BE2C (cell line): ENCODE data around the gene VEGFA.
A peak's percentile ranks its signal among the peaks of the same experiment; 100 is the strongest.

Experiments
- DNase-seq: peaks from one replicate; pipeline ENCODE4 v3.0.0-alpha.2; 2020
- H3K27me3 ChIP-seq: fragments of 250-450 bp; sonication (Bioruptor Pico); 2 replicates; pipeline ENCODE4 v1.5.1; 2020; ENCODE audit warnings: mild to moderate bottlenecking
- H3K36me3 ChIP-seq: fragments of 250-450 bp; sonication (Bioruptor Pico); 2 replicates; pipeline ENCODE4 v1.5.1; 2020; ENCODE audit warnings: mild to moderate bottlenecking
- H3K4me1 ChIP-seq: fragments of 250-450 bp; sonication (Bioruptor Pico); 2 replicates; pipeline ENCODE4 v1.5.1; 2020
- H3K4me3 ChIP-seq: 2 replicates; pipeline ENCODE4 v1.5.1; 2011; ENCODE audit warnings: low read depth, low read length
- H3K9me3 ChIP-seq: fragments of 250-450 bp; sonication (Bioruptor Pico); 2 replicates; pipeline ENCODE4 v1.5.1; 2020
- TF ChIP-seq, protein P1 (sequence below): IDR thresholded peaks from 2 replicates; pipeline ENCODE4 v1.5.1; 2012; ENCODE audit warnings: mild to moderate bottlenecking, low read depth, low read length

The VEGFA gene

DNA sequence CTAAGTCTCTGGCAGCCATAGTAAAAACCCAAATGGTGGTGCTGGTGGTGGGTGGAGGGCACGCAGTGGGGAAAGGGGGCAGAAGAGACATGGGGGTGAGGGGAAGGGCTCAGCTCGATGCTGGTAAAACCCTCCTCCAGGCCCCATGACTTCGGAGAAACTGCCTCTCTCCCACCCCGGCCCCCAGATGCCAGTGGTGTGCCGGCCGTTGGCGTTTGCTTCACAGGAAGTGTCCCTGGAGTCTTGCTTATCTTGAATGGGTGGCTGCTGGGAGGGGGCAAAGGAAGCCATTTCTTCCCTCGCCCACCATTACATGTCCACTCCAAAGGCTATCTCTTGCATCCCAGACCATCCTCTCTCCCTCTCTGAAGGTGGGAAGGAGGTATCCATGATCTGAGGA lies 25.4 kb downstream of the VEGFA start:
- Histone ChIP-seq H3K4me1 (peaks cover 19% of the 10 kb centered on the region), H3K9me3 (no peaks in the 10 kb centered on the region), H3K36me3 (no peaks in the 10 kb centered on the region), H3K4me3 (no peak overlapping the region), H3K27me3 (no peaks in the 10 kb centered on the region)
- DNase-seq = no peak
- TF ChIP-seq, protein P1, sequence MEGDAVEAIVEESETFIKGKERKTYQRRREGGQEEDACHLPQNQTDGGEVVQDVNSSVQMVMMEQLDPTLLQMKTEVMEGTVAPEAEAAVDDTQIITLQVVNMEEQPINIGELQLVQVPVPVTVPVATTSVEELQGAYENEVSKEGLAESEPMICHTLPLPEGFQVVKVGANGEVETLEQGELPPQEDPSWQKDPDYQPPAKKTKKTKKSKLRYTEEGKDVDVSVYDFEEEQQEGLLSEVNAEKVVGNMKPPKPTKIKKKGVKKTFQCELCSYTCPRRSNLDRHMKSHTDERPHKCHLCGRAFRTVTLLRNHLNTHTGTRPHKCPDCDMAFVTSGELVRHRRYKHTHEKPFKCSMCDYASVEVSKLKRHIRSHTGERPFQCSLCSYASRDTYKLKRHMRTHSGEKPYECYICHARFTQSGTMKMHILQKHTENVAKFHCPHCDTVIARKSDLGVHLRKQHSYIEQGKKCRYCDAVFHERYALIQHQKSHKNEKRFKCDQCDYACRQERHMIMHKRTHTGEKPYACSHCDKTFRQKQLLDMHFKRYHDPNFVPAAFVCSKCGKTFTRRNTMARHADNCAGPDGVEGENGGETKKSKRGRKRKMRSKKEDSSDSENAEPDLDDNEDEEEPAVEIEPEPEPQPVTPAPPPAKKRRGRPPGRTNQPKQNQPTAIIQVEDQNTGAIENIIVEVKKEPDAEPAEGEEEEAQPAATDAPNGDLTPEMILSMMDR = no peak

DNA sequence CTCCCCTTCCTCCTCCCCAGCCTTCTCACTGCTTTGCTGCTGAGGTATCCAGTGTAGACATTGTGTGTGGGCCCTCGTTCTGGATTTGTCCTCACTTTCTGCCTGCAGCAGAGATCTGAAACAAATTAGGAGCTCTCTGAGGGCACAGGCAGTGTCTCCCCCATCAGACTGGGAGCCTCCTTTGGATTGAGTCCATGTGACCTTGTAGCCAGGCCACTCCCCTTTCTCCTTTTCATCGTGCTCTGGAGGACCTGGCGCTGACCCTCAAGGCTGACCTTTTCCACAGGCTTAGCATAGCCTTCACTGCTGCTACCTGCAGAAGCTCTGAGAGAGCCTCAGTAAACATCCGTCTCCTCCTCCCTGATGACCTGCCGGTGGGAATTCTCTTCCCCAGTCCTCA lies 26.2 kb downstream of the VEGFA start:
- Histone ChIP-seq H3K4me1 (peaks cover 19% of the 10 kb centered on the region), H3K4me3 (no peak overlapping the region), H3K36me3 (no peaks in the 10 kb centered on the region), H3K9me3 (no peaks in the 10 kb centered on the region), H3K27me3 (no peaks in the 10 kb centered on the region)
- DNase-seq = no peak
- TF ChIP-seq, protein P1 = no peak

DNA sequence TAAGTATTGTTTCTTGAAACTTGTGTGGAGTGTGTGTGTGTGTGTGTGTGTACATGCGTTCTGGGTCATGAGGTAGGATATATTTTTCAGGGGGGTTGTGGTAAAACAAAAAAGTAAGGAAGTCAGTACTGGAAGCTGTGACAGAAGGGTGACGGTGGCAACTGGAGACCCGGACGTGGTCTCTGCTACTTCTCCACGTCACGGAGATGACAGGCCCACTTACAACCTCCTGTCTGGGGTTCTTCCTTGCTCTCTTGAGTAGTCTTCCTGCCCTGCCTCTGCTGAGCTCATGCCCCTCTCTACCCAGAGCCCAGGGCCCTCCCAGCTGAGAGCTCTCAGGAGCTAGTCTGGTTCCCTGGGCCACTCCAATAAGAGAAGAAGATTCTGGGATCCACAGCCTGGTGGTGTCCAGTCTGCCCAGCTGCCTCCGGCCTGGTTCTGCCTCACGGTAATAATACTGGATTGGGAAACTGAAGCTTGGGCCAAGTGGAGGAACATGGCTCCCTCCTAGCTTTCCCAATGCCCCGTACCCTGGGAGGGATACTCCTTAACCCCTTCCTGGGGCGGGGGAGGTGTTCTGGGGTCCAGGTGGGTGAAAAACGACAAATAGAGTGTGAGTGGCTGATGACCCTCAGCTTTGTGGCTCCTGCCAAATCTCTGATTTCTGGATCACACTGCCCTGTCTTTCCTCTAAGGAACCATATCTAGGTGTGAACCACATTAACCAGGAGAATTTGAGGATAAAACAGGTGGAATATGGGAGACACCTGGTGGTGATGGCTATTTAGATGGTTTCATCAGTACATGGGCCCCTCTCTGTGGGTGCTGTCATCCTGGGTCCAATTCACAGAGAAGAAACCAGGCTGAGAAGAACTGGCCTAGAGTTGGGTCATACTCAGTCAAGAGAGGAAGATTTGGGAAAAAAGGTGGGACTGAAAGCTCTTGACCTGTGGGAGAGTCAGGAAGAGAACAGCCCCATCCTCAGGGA lies 27.2 kb downstream of the VEGFA start:
- Histone ChIP-seq H3K27me3 (no peaks in the 10 kb centered on the region), H3K4me3 (no peak overlapping the region), H3K4me1 (peaks cover 19% of the 10 kb centered on the region), H3K36me3 (no peaks in the 10 kb centered on the region), H3K9me3 (no peaks in the 10 kb centered on the region)
- DNase-seq = no peak
- TF ChIP-seq, protein P1 = no peak

DNA sequence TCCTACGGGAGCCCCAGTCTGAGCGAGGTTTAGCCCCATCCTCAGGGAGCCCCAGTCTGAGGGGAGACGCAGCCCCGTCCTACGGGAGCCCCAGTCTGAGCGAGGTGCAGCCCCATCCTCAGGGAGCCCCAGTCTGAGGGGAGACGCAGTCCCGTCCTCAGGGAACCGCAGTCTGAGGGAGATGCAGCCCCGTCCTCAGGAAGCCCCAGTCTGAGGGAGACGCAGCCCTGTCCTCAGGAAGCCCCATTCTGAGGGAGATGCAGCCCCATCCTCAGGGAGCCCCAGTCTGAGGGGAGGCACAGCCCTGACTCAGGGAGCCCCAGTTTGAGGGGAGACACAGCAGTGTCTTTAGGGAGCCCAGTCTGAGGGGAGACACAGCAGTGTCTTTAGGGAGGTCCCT lies 27.9 kb downstream of the VEGFA start:
- no peaks in the 10 kb centered on the region for H3K36me3 ChIP-seq
- TF ChIP-seq, protein P1 = no peak
- peaks cover 19% of the 10 kb centered on the region for H3K4me1 ChIP-seq
- H3K27me3 ChIP-seq = no peaks in the 10 kb centered on the region
- no peak for DNase-seq
- H3K9me3 ChIP-seq = no peaks in the 10 kb centered on the region
- no peak overlapping the region for H3K4me3 ChIP-seq

DNA sequence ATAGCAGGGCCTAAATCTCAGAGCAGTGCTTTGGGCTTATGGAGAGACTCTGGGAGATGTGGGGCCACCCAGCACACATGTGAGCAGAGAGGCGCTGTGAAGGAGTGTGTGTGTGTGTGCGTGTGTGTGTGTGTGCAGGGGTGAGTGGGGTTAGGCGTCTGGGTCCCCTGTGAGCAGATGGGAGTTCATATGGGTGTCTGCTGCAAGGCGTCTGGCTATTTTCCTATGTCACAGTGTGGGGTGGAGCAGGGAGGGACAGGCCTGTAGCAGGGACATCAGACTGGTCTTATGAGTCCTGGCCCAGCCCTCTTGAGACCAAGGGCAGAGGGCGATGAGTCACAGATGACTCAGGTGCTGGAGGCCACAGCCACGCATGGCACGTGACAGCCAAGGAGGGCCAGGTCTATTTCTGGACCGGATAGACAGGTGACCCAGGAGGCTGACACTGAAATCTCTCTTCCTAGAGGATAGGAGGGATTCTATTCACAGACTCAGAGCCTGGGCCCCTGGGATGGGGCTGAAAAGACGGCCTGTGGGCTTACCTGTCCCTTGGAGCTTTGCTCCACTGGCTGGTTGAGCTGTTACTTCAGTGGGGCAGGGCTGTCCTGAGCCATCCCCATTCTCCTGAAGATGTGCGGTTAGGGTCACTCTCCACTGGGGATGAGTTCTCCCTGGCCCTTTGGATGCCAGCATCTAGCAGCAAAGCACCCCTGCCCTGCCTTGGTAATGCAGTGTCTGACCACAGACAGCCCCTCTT lies 28.9 kb downstream of the VEGFA start:
- TF ChIP-seq, protein P1 = no peak
- no peaks in the 10 kb centered on the region for H3K9me3 ChIP-seq
- DNase-seq = peak; percentile 76
- H3K27me3 ChIP-seq = no peaks in the 10 kb centered on the region
- no peak overlapping the region for H3K4me3 ChIP-seq
- peaks cover 19% of the 10 kb centered on the region for H3K4me1 ChIP-seq
- no peaks in the 10 kb centered on the region for H3K36me3 ChIP-seq
